VCaP (cell line): ENCODE measurements around the gene OSBPL10.

ENCODE experiments used
- H3K27ac ChIP-seq: fragments of 450-650 bp; 2 replicates; pipeline ENCODE4 v1.5.1; 2017
- TF ChIP-seq, protein P1 (sequence below): fragments of 450-650 bp; conservative IDR thresholded peaks from 2 replicates; pipeline ENCODE4 v1.5.1; 2017; ENCODE audit warnings: mild to moderate bottlenecking, moderate library complexity

The OSBPL10 gene

DNA sequence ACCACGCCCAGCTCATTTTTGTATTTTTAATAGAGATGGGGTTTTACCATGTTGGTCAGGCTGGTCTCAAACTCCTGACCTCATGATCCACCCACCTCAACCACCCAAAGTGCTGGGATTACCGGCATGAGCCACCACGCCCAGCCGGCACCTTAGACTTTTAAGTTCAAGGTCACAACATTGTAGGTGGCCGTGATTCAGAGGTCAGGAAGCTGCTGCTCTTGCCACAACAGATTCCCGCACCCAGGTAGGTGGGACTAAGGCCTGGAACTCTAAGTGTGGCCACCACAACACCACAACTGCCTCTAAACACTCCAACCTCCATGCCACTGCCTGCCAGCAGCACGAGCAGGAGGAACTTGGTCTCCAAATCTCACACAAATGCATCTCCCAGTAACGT, 251.5 kb downstream of the OSBPL10 start:
- H3K27ac ChIP-seq: no peak overlapping the region
- TF ChIP-seq, protein P1, sequence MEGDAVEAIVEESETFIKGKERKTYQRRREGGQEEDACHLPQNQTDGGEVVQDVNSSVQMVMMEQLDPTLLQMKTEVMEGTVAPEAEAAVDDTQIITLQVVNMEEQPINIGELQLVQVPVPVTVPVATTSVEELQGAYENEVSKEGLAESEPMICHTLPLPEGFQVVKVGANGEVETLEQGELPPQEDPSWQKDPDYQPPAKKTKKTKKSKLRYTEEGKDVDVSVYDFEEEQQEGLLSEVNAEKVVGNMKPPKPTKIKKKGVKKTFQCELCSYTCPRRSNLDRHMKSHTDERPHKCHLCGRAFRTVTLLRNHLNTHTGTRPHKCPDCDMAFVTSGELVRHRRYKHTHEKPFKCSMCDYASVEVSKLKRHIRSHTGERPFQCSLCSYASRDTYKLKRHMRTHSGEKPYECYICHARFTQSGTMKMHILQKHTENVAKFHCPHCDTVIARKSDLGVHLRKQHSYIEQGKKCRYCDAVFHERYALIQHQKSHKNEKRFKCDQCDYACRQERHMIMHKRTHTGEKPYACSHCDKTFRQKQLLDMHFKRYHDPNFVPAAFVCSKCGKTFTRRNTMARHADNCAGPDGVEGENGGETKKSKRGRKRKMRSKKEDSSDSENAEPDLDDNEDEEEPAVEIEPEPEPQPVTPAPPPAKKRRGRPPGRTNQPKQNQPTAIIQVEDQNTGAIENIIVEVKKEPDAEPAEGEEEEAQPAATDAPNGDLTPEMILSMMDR: no peak

DNA sequence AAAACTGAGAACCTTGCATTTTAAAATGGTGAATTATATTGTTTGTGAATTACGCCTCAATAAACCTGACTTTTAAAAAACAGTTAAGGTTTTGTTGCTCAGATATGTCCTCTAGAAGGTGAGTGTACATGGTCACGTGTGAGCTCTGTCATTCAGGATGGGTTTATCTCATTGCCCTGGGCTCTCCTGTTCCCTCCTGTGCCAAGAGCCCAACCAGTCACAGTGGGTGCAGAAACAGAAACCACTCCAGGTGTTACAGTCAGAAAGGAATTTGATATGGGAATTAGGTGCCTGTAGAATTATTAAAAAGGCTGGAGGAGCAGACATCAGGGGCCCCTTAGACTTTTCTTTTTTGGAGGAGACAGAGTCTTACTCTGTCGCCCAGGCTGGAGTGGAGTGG, 252.0 kb downstream of the OSBPL10 start:
- TF ChIP-seq, protein P1: no peak
- H3K27ac ChIP-seq: no peak overlapping the region

DNA sequence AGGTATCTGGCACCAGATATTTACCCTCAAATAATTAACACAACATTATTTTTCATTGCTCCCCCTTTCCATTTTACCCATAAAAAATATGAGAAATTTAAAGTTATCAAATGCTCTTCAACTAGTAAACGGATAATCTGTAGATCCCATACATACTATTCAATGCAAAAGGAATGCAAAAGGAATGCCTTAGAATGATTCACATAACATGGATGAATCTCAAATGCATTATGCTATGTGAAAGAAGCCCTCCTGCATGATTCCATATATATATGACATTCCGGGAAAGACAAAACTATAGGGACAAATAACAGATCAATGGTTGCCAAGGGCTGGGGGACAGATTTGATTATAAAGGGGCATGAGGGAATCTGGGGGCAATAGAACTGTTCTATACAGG, 252.7 kb downstream of the OSBPL10 start:
- no peak overlapping the region for H3K27ac ChIP-seq
- TF ChIP-seq, protein P1: no peak

DNA sequence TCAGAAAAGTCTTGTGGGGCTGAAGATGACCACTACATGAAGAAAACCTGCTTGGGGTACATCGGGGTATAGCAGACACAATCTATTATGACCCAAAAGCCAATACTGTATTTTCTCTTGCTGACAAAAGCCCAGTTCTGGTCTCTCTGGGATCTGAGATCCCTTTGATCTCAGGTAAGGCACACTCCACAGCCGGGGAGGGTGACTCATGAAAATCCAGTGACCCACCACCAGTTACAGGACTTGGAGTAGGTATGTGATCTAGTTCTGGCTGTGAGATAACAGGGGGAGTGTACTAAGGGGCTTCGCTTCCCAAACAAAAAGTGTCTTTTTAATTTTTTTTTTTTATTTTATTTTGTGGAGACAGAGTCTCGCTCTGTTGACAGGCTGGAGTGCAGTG, 255.1 kb downstream of the OSBPL10 start:
- no peak overlapping the region for H3K27ac ChIP-seq
- TF ChIP-seq, protein P1: no peak

DNA sequence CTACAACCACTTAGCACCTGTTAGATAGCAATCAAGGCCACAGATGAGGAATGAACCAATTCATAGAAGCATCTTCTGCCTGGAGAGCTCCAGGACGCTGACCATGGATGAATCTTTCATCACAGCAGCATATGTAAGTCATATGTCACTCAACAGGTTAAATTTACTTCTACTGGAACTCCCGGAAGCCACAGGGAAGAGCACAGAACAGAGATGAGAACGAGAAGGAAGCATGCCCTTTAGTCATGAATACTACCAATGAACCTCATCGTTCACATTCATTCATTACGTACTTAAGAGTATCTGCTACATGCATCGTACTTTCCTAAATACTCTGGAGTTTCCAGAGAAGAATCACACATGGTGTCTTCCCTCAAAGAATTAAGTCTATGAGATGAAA, 255.5 kb downstream of the OSBPL10 start:
- no peak overlapping the region for H3K27ac ChIP-seq
- TF ChIP-seq, protein P1: no peak

DNA sequence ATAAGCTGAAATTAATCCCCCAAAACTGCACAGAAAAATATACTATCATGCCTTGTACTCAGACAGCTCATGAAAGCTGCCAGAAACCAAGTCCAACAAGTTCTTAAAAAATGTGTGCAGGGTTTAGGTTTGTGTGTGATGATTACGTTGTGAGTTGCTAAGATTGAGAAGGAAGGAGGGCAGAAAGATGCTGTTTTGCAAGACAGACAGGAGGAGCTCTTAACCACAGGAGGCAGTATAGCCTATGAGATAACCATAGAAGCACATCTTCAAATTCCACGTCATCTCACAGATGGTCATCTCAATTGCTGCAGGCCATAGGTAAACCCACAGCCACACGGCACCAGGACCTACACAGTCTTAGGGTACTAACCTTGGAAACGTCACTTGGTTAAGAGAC, 256.4 kb downstream of the OSBPL10 start:
- no peak overlapping the region for H3K27ac ChIP-seq
- TF ChIP-seq, protein P1: peak; percentile 67

DNA sequence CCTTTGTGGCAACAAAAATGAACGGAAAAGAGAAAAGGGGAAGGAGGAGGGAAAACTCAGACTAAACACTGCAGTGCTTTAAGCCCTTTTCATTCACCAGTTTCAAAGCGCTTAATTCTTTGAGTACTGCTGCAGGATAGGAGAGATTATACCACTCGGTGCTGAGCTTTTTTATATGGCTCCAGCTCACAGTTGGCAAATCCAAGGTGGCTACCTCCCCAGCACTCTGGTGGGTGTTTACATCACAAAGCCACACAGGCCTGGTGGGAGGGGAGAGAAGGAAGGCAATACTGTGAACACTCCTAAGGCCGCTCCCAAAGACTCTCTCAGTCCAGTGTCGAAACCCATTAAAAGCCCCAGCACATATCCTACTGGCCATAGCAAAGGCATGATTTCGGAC, 256.9 kb downstream of the OSBPL10 start:
- H3K27ac ChIP-seq: no peak overlapping the region
- TF ChIP-seq, protein P1: no peak

DNA sequence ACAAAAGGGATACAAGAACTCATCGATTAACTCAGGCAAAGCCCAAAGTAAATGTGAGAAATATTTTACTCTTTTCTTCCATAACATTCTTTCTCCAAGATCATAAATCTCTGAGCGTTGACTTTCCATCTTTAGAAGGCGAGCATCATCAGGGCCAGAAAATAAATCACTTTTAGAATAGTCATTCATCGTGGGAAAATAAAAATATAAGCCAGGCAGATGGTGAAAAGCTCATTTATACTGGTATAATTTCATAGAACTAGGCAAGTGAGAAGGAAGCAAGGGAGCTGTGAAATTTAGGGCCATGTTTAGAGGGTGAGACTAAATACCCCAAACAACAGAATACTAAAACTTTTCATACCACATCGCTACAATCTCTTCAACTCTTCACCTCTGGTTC, 257.4 kb downstream of the OSBPL10 start:
- H3K27ac ChIP-seq: no peak overlapping the region

More for the DNA sequence above, 257.4 kb downstream of the OSBPL10 start:
- TF ChIP-seq, protein P1: no peak
